HepG2 (cell line): Measurements from ENCODE around the gene TSPAN3. TPM values are rescaled to one million over a fixed set of nuclear protein-coding genes. Genes with fewer than 3 reads are reported as not detected.

ENCODE experiments used
- ATAC-seq: fragments of 200-7000 bp; cut with Tn5 transposase; 3 replicates; pipeline ENCODE4 v1.9.1; 2020; ENCODE audit warnings: mild to moderate bottlenecking, moderate library complexity
- BruUV-seq: library from RNA; stranded (reverse); fragments of 400-500 nt; replicated peaks from 2 replicates; lab custom pipeline; 2021; lab: Mats Ljungman, UMichigan
- CTCF ChIA-PET: fragments of 300-600 bp; formaldehyde crosslinking; extraction: SDS; loops from one replicate; lab custom pipeline; 2021; ENCODE audit warnings: low total read pairs, inconsistent platforms, low intra/inter-chr PET ratio; lab: Yijun Ruan, JAX
- POLR2A ChIA-PET: fragments of 350-600 bp; sonication (Branson Sonifier 250); formaldehyde crosslinking; loops from one replicate; lab custom pipeline; 2020; ENCODE audit warnings: antibody characterized with exemption, inconsistent platforms; lab: Yijun Ruan, JAX
- DNase-seq: peaks from one replicate; pipeline ENCODE4 v3.0.0-alpha.2; 2015; ENCODE audit warnings: low spot score
- FAIRE-seq: peaks from 3 replicates; lab custom pipeline; 2011; peaks lifted over from hg19 to GRCh38; lab: Jason Lieb, UNC
- H2AFZ ChIP-seq: one replicate; pipeline ENCODE4 v1.6.1; 2011; ENCODE audit warnings: low read length, inconsistent platforms
- H3K27ac ChIP-seq: fragments of 300-600 bp; 3 replicates; pipeline ENCODE4 v1.8.0; 2011; ENCODE audit warnings: mixed run types, mild to moderate bottlenecking, mixed read lengths, low read length, inconsistent platforms; ENCODE audit not compliant: insufficient read depth; ENCODE audit errors: extremely low read length
- H3K27me3 ChIP-seq, 2 experiments: fragments of 200-600 bp in 1 of 2; 2 replicates in 1 of 2; 3 replicates in 1 of 2; pipeline versions ENCODE4 v1.6.0 to v1.8.0; 2011; ENCODE audit warnings: low read length in 2 of 2, mild to moderate bottlenecking in 2 of 2, moderate library complexity in 2 of 2, inconsistent platforms in 1 of 2; ENCODE audit not compliant: insufficient read depth in 2 of 2, control insufficient read depth in 1 of 2
- H3K36me3 ChIP-seq, 2 experiments: fragments of 200-600 bp in 1 of 2; replicated peaks in 1 of 2; 2 replicates in 1 of 2; 3 replicates in 1 of 2; pipeline versions ENCODE4 v1.5.1 to v1.8.0; 2011; ENCODE audit warnings: low read length in 2 of 2, inconsistent platforms in 1 of 2; ENCODE audit not compliant: insufficient read depth in 2 of 2, control insufficient read depth in 1 of 2
- H3K4me1 ChIP-seq: 2 replicates; pipeline ENCODE4 v1.5.1; 2012; ENCODE audit warnings: low read length, inconsistent platforms; ENCODE audit not compliant: insufficient read depth
- H3K4me2 ChIP-seq: 2 replicates; pipeline ENCODE4 v1.6.0; 2011; ENCODE audit warnings: low read depth, low read length, inconsistent platforms
- H3K4me3 ChIP-seq, 3 experiments: fragments of 200-600 bp in 1 of 3; sonication (generic), shearing (Covaris generic) in 1 of 3; replicated peaks in 1 of 3; 2 replicates each; pipeline ENCODE4 v1.5.1; 2011 to 2016; ENCODE audit warnings: low read length in 3 of 3, inconsistent platforms in 2 of 3, low read depth in 2 of 3, mild to moderate bottlenecking in 2 of 3, control low read depth in 1 of 3, mixed read lengths in 1 of 3; ENCODE audit not compliant: insufficient read depth in 1 of 3
- H3K79me2 ChIP-seq: one replicate; pipeline ENCODE4 v1.6.1; 2011; ENCODE audit warnings: low read length, inconsistent platforms; ENCODE audit not compliant: insufficient read depth
- H3K9ac ChIP-seq: 2 replicates; pipeline ENCODE4 v1.6.0; 2011; ENCODE audit warnings: mild to moderate bottlenecking, low read depth, low read length, inconsistent platforms; ENCODE audit not compliant: insufficient read depth
- H3K9me3 ChIP-seq: 2 replicates; pipeline ENCODE4 v1.5.1; 2012; ENCODE audit warnings: mild to moderate bottlenecking, low read length
- H4K20me1 ChIP-seq: 2 replicates; pipeline ENCODE4 v1.6.0; 2011; ENCODE audit warnings: inconsistent platforms, mild to moderate bottlenecking, low read length, moderate library complexity; ENCODE audit not compliant: insufficient read depth
- ATM ChIP-seq: fragments of 450-650 bp; IDR thresholded peaks from 2 replicates; pipeline ENCODE4 v1.7.1; 2017; ENCODE audit warnings: mild to moderate bottlenecking, borderline replicate concordance
- CEBPB ChIP-seq: IDR thresholded peaks from 2 replicates; pipeline ENCODE4 v1.6.1; 2011; ENCODE audit warnings: low read depth, low read length, improper control_type of control experiment, borderline replicate concordance
- CREM ChIP-seq, 2 experiments: sonication (generic) in 1 of 2; formaldehyde crosslinking in 1 of 2; IDR thresholded peaks; 2 replicates each; pipeline versions ENCODE4 v1.4.0 to v1.6.1; 2016 to 2020; ENCODE audit warnings: antibody characterized with exemption in 1 of 2, mild to moderate bottlenecking in 1 of 2, missing genetic modification reagents in 1 of 2
- ERF ChIP-seq: IDR thresholded peaks from 2 replicates; pipeline ENCODE4 v1.6.1; 2018; ENCODE audit warnings: missing biosample characterization, missing genetic modification reagents
- FLYWCH1 ChIP-seq: sonication (generic); formaldehyde crosslinking; IDR thresholded peaks from 2 replicates; pipeline ENCODE4 v1.8.1; 2023; ENCODE audit warnings: mild to moderate bottlenecking, missing genetic modification reagents
- HMG20A ChIP-seq: IDR thresholded peaks from 2 replicates; pipeline ENCODE4 v1.6.1; 2016; ENCODE audit warnings: borderline replicate concordance
- IRF1 ChIP-seq: sonication (generic); formaldehyde crosslinking; IDR thresholded peaks from 2 replicates; pipeline ENCODE4 v1.4.0; 2020; ENCODE audit warnings: low read depth, mild to moderate bottlenecking, missing genetic modification reagents
- MIXL1 ChIP-seq: IDR thresholded peaks from 2 replicates; pipeline ENCODE4 v1.6.1; 2016
- NRL ChIP-seq: sonication (generic); formaldehyde crosslinking; IDR thresholded peaks from 2 replicates; pipeline ENCODE4 v1.5.0; 2020; ENCODE audit warnings: missing genetic modification reagents, mild to moderate bottlenecking, moderate library complexity, borderline replicate concordance
- POLR2G ChIP-seq: fragments of 200-400 bp; formaldehyde crosslinking; IDR thresholded peaks from 2 replicates; pipeline ENCODE4 v1.6.1; 2018; ENCODE audit warnings: mild to moderate bottlenecking, low read depth, low read length, moderate library complexity
- PPARG ChIP-seq: conservative IDR thresholded peaks from 2 replicates; pipeline ENCODE4 v1.6.1; 2016; ENCODE audit warnings: missing biosample characterization, missing genetic modification reagents
- RFX1 ChIP-seq: fragments of 450-650 bp; IDR thresholded peaks from 2 replicates; pipeline ENCODE4 v1.6.1; 2017
- ZNF704 ChIP-seq: sonication (generic); formaldehyde crosslinking; IDR thresholded peaks from 2 replicates; pipeline ENCODE4 v1.8.1; 2023; ENCODE audit warnings: mild to moderate bottlenecking, inconsistent platforms, moderate library complexity, missing genetic modification reagents, borderline replicate concordance
- WGBS: methylation state at CpG from one replicate; pipeline ENCODE4 v1.1.6; 2017; ENCODE audit warnings: low lambda C conversion rate; 5-methylcytosine and 5-hydroxymethylcytosine counted together
- in situ Hi-C: cut with HindIII; loops from 2 replicates; pipeline ENCODE4 v1.10.0; 2017; ENCODE audit warnings: low pct_unique_long_range_greater_than_20kb; ENCODE audit not compliant: extremely low pct_ligation_motif_present
- intact Hi-C: fragments of 100-400 bp; cut with micrococcal nuclease; formaldehyde crosslinking; loops from one replicate; pipeline ENCODE4 v1.10.0; 2022; ENCODE audit not compliant: unreplicated experiment
- polyA plus RNA-seq, 8 experiments: library from polyadenylated mRNA; depleted of rRNA in 3 of 8; stranded (reverse) in 7 of 8; unstranded in 1 of 8; fragments of >200 nt; fragmentation: Illumina TruSeq in 4 of 8; extraction: Trizol in 4 of 8; gene quantifications; 2 replicates each; pipeline versions ENCODE4 v1.2.1 to v1.2.3, GENCODE V29; 2011 to 2016; ENCODE audit warnings: low read depth in 4 of 8, missing spikeins in 1 of 8, mixed read lengths in 1 of 8; ENCODE audit not compliant: insufficient read depth in 1 of 8
- total RNA-seq, 5 experiments: library from RNA; depleted of rRNA; stranded (reverse); fragments of >200 nt; fragmentation: Illumina TruSeq; extraction: Trizol; gene quantifications; 2 replicates each; pipeline ENCODE4 v1.2.3, GENCODE V29; 2016; ENCODE audit warnings: low read depth in 1 of 5
- TF ChIP-seq, protein P1 (sequence below): sonication (generic); formaldehyde crosslinking; IDR thresholded peaks from 2 replicates; pipeline ENCODE4 v1.4.0; 2020; ENCODE audit warnings: missing genetic modification reagents, low read depth, mild to moderate bottlenecking, borderline replicate concordance
- TF ChIP-seq, protein P2 (sequence below): sonication (generic); formaldehyde crosslinking; conservative IDR thresholded peaks from 2 replicates; pipeline ENCODE4 v1.4.0; 2020; ENCODE audit warnings: missing genetic modification reagents

TSPAN3 gene
- total and polyA plus RNA-seq, 2 of the 13 experiments (the other 11 are each of a cell fraction or from before 2014, with no cell fraction given) = 167 to 170 TPM

GRCh38 chr15:77001966-77002365 is 68.9 kb downstream of the TSPAN3 start:
- Histone ChIP-seq H3K9ac (no peak overlapping the region), H3K27ac (no peak overlapping the region), H3K36me3 (no peaks in the 10 kb centered on the region), H3K4me1 (no peaks in the 10 kb centered on the region), H3K9me3 (no peaks in the 10 kb centered on the region), H2AFZ (no peak overlapping the region), H3K4me2 (no peak overlapping the region), H4K20me1 (no peaks in the 10 kb centered on the region), H3K4me3 (no peak overlapping the region), H3K27me3 (peaks cover 5 to 27% of the 10 kb centered on the region in 2 experiments), H3K79me2 (no peaks in the 10 kb centered on the region)
- BruUV-seq = no TSS peak
- intact Hi-C loops (no loop called here), in situ Hi-C loops (no loop called here)
- 8% methylated on average over 2 of the region's 4 CpGs for WGBS
- FAIRE-seq = no peak
- CTCF ChIA-PET = no interaction called here
- TF ChIP-seq ZNF704 (CRISPR knock-in tag) (no peak), HMG20A (no peak), NRL (CRISPR knock-in tag) (no peak), PPARG (CRISPR knock-in tag) (no peak), ATM (no peak), CREM (IDR thresholded peaks at IDR 0.05) (no peak), CREM (CRISPR knock-in tag; IDR thresholded peaks at IDR 0.05) (no peak)
- no peak for ATAC-seq
- POLR2A ChIA-PET = no interaction called here
- DNase-seq = no peak

DNA sequence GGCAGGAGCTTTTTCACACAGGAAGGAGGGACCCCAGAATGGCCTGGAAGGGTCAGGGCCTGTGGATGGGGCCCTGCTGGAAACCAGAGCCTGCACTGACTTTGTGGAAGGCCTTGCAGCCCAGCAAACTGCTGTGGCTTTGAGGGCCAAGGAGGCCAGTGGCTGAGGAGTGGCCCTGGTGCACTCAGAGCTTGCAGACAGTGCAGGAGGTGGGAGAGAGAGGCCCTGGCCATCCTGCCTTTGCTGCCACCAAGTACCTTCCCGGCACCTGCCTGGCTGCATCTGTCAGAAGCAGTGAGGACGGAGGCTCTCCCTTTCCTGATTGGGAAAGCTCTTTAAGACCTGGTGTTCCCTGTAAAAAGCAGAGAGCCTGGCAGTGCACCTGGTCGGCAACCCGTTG is 69.6 kb downstream of the TSPAN3 start:
- no peak overlapping the region for H3K27ac ChIP-seq
- H3K9ac ChIP-seq = no peak overlapping the region
- 27% methylated on average over 3 of the region's 4 CpGs for WGBS
- POLR2A ChIA-PET = no interaction called here
- H3K4me3 ChIP-seq = no peak overlapping the region
- no peaks in the 10 kb centered on the region for H3K4me1 ChIP-seq
- no TSS peak for BruUV-seq
- FAIRE-seq (no peak), DNase-seq (no peak), ATAC-seq (no peak)
- no peaks in the 10 kb centered on the region for H3K9me3 ChIP-seq
- H3K79me2 ChIP-seq = no peaks in the 10 kb centered on the region
- H3K36me3 ChIP-seq = no peaks in the 10 kb centered on the region
- H4K20me1 ChIP-seq = no peaks in the 10 kb centered on the region
- CTCF ChIA-PET = no interaction called here
- in situ Hi-C loops = no loop called here
- H3K4me2 ChIP-seq = no peak overlapping the region
- intact Hi-C loops = no loop called here
- H2AFZ ChIP-seq = no peak overlapping the region
- H3K27me3 ChIP-seq = peaks cover 6 to 27% of the 10 kb centered on the region in 2 experiments
- TF ChIP-seq MIXL1 (no peak), POLR2G (no peak), ERF (no peak), FLYWCH1 (CRISPR knock-in tag) (no peak), CEBPB (no peak), RFX1 (no peak), IRF1 (CRISPR knock-in tag) (no peak)
- TF ChIP-seq, protein P1, sequence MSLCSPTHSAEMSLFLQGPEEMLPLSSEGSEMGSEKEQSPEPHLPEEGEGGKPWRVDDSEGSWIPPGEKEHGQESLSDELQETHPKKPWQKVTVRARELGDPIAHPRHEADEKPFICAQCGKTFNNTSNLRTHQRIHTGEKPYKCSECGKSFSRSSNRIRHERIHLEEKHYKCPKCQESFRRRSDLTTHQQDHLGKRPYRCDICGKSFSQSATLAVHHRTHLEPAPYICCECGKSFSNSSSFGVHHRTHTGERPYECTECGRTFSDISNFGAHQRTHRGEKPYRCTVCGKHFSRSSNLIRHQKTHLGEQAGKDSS (CRISPR knock-in tag) = no peak
- TF ChIP-seq, protein P2, sequence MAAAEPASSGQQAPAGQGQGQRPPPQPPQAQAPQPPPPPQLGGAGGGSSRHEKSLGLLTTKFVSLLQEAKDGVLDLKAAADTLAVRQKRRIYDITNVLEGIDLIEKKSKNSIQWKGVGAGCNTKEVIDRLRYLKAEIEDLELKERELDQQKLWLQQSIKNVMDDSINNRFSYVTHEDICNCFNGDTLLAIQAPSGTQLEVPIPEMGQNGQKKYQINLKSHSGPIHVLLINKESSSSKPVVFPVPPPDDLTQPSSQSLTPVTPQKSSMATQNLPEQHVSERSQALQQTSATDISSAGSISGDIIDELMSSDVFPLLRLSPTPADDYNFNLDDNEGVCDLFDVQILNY (CRISPR knock-in tag) = no peak
